Medulla oblongata (tissue), 1 donor: Measurements from ENCODE around the gene WBP1.
A peak's percentile ranks its signal among the peaks of the same experiment; 100 is the strongest.

ENCODE experiments used
- DNase-seq: peaks from one replicate; pipeline ENCODE4 v3.0.0-alpha.2; 2015; ENCODE audit errors: extremely low spot score

The WBP1 gene

GRCh38 chr2:74502720-74503505 is 44.7 kb downstream of the WBP1 start:
- DNase-seq = no peak

GRCh38 chr2:74503506-74504475 is 45.6 kb downstream of the WBP1 start:
- DNase-seq = no peak

- no peak for DNase-seq
Measured at GRCh38 chr2:74504591-74504990, 46.4 kb downstream of the WBP1 start.

GRCh38 chr2:74505448-74506246 is 47.4 kb downstream of the WBP1 start:
- no peak for DNase-seq

- peak; percentile 99 for DNase-seq
Measured at GRCh38 chr2:74507145-74507925, 49.1 kb downstream of the WBP1 start, which contains the start of gene PCGF1. TSS of gene PCGF1 (minus strand) at chr2:74507695. CDS start at chr2:74507668, 27 bp downstream.

- no peak for DNase-seq
Measured at GRCh38 chr2:74507926-74508520, 49.8 kb downstream of the WBP1 start.

- no peak for DNase-seq
Measured at GRCh38 chr2:74510272-74510671, 52.0 kb downstream of the WBP1 start.
